Loucy (cell line): ENCODE measurements around the gene KCNJ1.

Experiments used
- H2AFZ ChIP-seq: fragments of 200-600 bp; sonication (generic); 2 replicates; pipeline ENCODE4 v1.6.0; 2016; ENCODE audit warnings: antibody characterized with exemption, mild to moderate bottlenecking, low read length, moderate library complexity
- H3F3A ChIP-seq: fragments of 200-600 bp; 2 replicates; pipeline ENCODE4 v1.6.0; 2016; ENCODE audit warnings: antibody characterized with exemption, low read depth, mild to moderate bottlenecking
- H3K27me3 ChIP-seq: fragments of 200-600 bp; sonication (generic); 2 replicates; pipeline ENCODE4 v1.6.1; 2014; ENCODE audit warnings: low read length, mild to moderate bottlenecking; ENCODE audit not compliant: insufficient read depth, poor library complexity, severe bottlenecking
- H3K36me3 ChIP-seq: fragments of 200-600 bp; sonication (generic); 2 replicates; pipeline ENCODE4 v1.6.1; 2016; ENCODE audit warnings: low read length; ENCODE audit not compliant: insufficient read depth
- H3K4me1 ChIP-seq: fragments of 200-600 bp; sonication (generic); 2 replicates; pipeline ENCODE4 v1.5.1; 2014; ENCODE audit warnings: low read length, mild to moderate bottlenecking; ENCODE audit not compliant: insufficient read depth, poor library complexity, severe bottlenecking
- H3K4me2 ChIP-seq: fragments of 200-600 bp; sonication (generic); 2 replicates; pipeline ENCODE4 v1.6.0; 2014; ENCODE audit warnings: antibody characterized with exemption, low read length, low read depth, mild to moderate bottlenecking; ENCODE audit not compliant: poor library complexity, severe bottlenecking
- H3K4me3 ChIP-seq: fragments of 200-600 bp; sonication (generic); 2 replicates; pipeline ENCODE4 v1.5.1; 2014; ENCODE audit warnings: low read length, mild to moderate bottlenecking, mixed read lengths; ENCODE audit not compliant: poor library complexity, severe bottlenecking
- H3K79me2 ChIP-seq: fragments of 200-600 bp; sonication (generic); 2 replicates; pipeline ENCODE4 v1.6.1; 2014; ENCODE audit warnings: low read length; ENCODE audit not compliant: insufficient read depth
- H3K9ac ChIP-seq: fragments of 200-600 bp; sonication (generic); 2 replicates; pipeline ENCODE4 v1.6.0; 2014; ENCODE audit warnings: mild to moderate bottlenecking, low read depth, low read length, moderate library complexity; ENCODE audit not compliant: poor library complexity, severe bottlenecking
- H3K9me2 ChIP-seq: fragments of 200-600 bp; sonication (generic); replicated peaks from 2 replicates; pipeline ENCODE4 v1.6.1; 2016; ENCODE audit warnings: low read depth, low read length, mixed read lengths
- H3K9me3 ChIP-seq: fragments of 200-600 bp; sonication (generic); 2 replicates; pipeline ENCODE4 v1.6.1; 2014; ENCODE audit warnings: mild to moderate bottlenecking, antibody characterized with exemption, low read length, low read depth; ENCODE audit not compliant: insufficient read depth
- H4K20me1 ChIP-seq: fragments of 200-600 bp; sonication (generic); 2 replicates; pipeline ENCODE4 v1.6.0; 2014; ENCODE audit warnings: antibody characterized with exemption, low read length, mild to moderate bottlenecking; ENCODE audit not compliant: insufficient read depth, poor library complexity, severe bottlenecking
- CTCF ChIP-seq: fragments of 200-600 bp; sonication (generic); conservative IDR thresholded peaks from 2 replicates; pipeline ENCODE4 v1.5.1; 2014; ENCODE audit warnings: mild to moderate bottlenecking, antibody characterized with exemption, low read length
- EZH2phosphoT487 ChIP-seq: fragments of 200-600 bp; IDR thresholded peaks from 2 replicates; pipeline ENCODE4 v1.6.1; 2018; ENCODE audit warnings: antibody characterized with exemption, mild to moderate bottlenecking, moderate library complexity, borderline replicate concordance

KCNJ1 gene

GRCh38 chr11:128890216-128890542 lies 23.1 kb upstream of the KCNJ1 start:
- Histone ChIP-seq H2AFZ (no peak overlapping the region), H3K4me1 (peaks cover 25% of the 10 kb centered on the region), H3F3A (no peaks in the 10 kb centered on the region), H3K27me3 (peaks cover 26% of the 10 kb centered on the region), H3K79me2 (no peaks in the 10 kb centered on the region), H3K9ac (no peak overlapping the region), H3K4me3 (no peak overlapping the region), H3K36me3 (no peaks in the 10 kb centered on the region), H3K9me3 (no peaks in the 10 kb centered on the region), H4K20me1 (no peaks in the 10 kb centered on the region), H3K4me2 (no peak overlapping the region), H3K9me2 (no peaks in the 10 kb centered on the region)
- no peak for TF ChIP-seq CTCF
- TF ChIP-seq EZH2phosphoT487: no peak

- peaks cover 26% of the 10 kb centered on the region for H3K27me3 ChIP-seq
- no peaks in the 10 kb centered on the region for H4K20me1 ChIP-seq
- no peaks in the 10 kb centered on the region for H3K79me2 ChIP-seq
- no peaks in the 10 kb centered on the region for H3F3A ChIP-seq
- H3K9ac ChIP-seq: no peak overlapping the region
- no peaks in the 10 kb centered on the region for H3K9me2 ChIP-seq
- no peak overlapping the region for H3K4me3 ChIP-seq
- no peaks in the 10 kb centered on the region for H3K36me3 ChIP-seq
- H2AFZ ChIP-seq: no peak overlapping the region
- no peak overlapping the region for H3K4me2 ChIP-seq
- TF ChIP-seq CTCF: no peak
- TF ChIP-seq EZH2phosphoT487: no peak
- peaks cover 24% of the 10 kb centered on the region for H3K4me1 ChIP-seq
- no peaks in the 10 kb centered on the region for H3K9me3 ChIP-seq
Measured at GRCh38 chr11:128889657-128890213, 22.6 kb upstream of the KCNJ1 start.

GRCh38 chr11:128888034-128888985 lies 21.2 kb upstream of the KCNJ1 start:
- Histone ChIP-seq H3K4me1 (peaks cover 10% of the 10 kb centered on the region), H3F3A (no peaks in the 10 kb centered on the region), H4K20me1 (no peaks in the 10 kb centered on the region), H3K9ac (no peak overlapping the region), H3K9me3 (no peaks in the 10 kb centered on the region), H3K79me2 (no peaks in the 10 kb centered on the region), H3K4me2 (no peak overlapping the region), H3K27me3 (peaks cover 26% of the 10 kb centered on the region), H3K9me2 (no peaks in the 10 kb centered on the region), H3K4me3 (no peak overlapping the region), H3K36me3 (no peaks in the 10 kb centered on the region), H2AFZ (no peak overlapping the region)
- TF ChIP-seq EZH2phosphoT487 (no peak), CTCF (no peak)
